GM19455 (cell line): ENCODE measurements around the gene LYSMD1.
"Not testable (repeated sequence)": the region's sequence is repeated elsewhere in the genome, so short reads cannot be mapped to it uniquely, and the experiment has no call there.

ENCODE experiments used
- ATAC-seq: cut with Tn5 transposase; IDR thresholded peaks from one replicate; pipeline ENCODE4 v1.9.1; 2021; ENCODE audit not compliant: unreplicated experiment

LYSMD1 gene, protein sequence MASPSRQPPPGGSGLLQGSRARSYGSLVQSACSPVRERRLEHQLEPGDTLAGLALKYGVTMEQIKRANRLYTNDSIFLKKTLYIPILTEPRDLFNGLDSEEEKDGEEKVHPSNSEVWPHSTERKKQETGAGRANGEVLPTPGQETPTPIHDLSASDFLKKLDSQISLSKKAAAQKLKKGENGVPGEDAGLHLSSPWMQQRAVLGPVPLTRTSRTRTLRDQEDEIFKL

DNA sequence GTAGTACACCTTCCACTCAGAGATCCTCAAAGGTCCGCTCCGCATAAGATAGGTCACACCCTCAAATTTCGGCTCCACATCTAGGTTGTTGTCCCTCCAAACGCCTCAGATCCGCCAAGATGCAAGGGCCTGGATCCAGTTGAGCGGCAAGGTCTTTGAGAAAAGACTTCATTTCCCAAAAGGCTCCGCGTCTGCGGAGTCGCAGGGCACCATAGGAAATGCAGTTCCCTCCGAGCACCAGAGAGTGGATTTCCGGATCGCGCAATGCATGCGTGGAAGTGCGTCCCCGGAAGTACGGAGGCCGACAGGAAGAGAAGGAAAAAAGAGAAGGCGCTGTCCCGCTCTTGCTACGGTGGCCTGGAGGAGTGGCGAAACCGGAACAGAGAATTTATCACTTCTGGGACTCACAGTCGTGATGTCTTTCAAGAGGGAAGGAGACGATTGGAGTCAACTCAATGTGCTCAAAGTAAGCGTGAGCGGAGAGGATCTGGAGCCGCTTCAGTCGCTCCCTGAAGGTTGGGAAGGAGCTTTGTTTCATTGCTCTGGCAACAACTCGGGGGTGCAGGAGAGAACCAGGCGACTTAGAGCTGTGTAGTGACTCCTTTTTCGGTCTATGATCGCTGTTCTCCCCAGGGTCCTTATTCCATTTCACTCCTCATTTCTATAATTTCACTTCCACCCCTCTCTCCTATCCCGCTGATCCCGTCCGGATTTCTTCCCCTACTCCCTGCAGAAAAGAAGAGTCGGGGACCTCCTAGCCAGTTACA is at the start of gene LYSMD1, which contains the start of gene SCNM1:
Gene LYSMD1 (minus strand): TSS at position 165 of the 767 bp plus-strand sequence. CDS start 644 bp downstream, outside the sequence.
Gene SCNM1 (plus strand): TSS at position 407 of the 767 bp plus-strand sequence. CDS start 9 bp downstream, at position 416.
- ATAC-seq = peak; percentile 68

DNA sequence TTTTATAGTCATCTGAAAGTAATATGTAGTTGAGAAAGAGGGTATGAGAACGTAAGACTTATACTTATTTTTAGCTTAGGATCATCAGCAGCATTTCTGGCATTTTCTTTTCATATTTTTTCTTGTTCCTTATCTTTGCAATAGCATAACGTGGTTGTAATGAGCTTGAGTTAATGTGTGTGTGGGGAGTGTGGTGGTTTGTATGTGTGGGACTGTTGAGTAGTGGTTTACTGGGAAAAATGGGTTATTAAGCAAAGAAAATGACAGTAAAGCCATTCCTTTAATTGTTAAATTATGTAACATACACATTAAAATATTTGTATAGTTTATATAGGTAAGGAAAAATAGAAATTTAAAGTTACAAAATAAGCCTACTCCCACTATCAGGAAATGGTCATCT is 47.9 kb upstream of the LYSMD1 start:
- no peak for ATAC-seq

DNA sequence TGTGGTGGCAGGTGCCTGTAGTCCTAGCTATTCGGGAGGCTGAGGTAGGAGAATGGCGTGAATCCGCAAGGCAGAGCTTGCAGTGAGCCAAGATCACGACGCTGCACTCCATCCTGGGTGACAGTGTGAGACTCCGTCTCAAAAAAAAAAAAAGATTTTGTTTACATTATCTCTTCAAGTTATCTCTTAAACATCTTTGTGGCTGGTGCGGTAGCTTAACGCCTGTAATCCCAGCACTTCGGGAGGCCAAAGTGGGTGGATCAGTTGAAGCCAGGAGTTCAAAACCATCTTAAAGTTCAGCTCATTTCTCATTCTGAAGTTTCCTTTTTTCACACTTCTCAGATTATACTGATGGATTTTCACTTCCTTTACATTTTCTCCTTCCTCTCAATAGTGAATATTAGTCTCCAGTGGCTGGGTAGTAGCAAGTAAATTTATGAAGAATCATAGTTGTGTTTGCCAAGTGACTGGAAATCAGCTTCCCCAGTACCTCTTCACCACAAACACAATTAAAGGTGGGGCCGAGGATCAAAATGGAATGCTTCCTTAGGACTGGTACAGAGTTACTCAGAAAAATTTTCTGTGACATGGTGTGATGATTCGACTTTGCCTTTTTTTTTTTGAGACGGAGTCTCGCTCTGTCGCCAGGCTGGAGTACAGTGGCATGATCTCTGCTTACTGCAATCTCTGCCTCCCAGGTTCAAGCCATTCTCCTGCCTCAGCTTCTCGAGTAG is 46.4 kb upstream of the LYSMD1 start:
- no peak for ATAC-seq

DNA sequence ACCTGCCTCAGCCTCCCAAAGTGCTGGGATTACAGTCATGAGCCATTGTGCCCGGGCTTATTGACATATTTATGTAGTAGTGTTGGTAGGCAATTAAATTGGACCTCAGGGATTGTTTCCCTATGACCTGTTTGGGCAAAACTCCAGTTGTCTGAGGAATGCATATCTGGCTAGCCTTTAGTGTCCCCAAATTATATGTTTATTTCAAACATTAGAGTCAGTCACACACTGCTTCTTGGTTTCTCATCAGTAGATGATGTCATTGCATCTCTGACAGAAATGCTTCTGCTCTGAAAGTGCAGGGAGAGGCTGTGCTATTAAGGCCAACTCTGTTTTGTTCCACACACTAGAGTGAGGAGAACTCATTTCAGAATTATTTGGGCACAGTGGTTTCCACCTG is 45.1 kb upstream of the LYSMD1 start:
- no peak for ATAC-seq

DNA sequence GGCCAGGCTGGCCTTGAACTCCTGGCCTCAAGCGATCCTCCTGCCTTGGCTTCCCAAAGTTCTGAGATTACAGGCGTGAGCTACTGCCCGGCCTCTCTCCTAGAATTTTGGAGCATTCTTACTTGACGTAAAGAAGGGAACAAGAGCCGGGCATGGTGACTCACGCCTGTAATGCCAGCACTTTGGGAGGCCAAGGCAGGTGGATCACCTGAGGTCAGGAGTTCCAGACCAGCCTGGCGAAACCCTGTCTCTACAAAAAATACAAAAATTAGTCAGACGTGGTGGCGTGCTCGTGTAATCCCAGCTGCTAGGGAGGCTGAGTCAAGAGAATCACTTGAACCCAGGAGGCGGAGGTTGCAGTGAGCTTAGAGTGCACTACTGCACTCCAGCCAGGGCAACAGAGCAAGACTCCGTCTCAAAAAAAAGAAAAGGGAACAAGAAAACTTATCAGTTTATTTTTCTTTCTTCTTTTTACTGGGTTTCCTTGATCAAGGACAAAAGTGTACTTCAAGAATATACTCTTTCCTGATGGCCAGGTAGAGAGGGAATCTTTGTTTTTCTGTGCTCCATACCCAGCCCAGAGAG is 39.8 kb upstream of the LYSMD1 start:
- not testable (repeated sequence) for ATAC-seq

DNA sequence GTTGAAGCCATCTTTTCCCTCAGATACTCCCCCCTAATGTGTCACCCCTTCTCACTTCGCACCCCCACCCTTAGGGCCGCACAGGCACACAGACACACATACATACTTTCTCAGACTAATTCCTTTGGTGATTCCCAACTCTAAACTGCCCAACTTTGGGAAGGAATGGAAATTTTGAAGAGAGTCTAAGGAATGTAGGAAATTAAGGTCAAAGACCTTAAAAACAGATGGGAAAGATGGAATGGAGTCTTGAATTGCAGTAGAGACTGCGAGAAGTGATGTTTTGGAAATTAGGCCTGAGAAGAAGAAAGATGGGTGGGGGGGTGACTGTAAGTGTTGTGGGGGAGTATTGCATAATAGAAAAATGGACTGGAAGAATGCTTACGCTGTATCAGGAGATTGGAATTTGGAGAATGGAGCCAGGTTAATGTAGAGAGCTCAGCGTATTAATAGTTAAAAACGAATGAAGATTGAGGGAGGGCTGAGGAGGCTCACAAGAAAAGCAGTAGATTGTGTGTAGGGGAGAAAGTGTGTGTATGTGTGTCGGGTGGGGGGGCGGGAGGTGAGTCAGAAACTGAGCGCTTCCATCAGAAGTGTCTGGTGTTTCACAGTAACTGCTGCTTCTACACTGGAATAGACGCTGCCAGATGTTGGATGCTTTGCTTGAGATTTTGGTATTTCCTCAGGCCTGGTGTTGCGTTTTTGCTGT is 34.3 kb upstream of the LYSMD1 start:
- no peak for ATAC-seq

DNA sequence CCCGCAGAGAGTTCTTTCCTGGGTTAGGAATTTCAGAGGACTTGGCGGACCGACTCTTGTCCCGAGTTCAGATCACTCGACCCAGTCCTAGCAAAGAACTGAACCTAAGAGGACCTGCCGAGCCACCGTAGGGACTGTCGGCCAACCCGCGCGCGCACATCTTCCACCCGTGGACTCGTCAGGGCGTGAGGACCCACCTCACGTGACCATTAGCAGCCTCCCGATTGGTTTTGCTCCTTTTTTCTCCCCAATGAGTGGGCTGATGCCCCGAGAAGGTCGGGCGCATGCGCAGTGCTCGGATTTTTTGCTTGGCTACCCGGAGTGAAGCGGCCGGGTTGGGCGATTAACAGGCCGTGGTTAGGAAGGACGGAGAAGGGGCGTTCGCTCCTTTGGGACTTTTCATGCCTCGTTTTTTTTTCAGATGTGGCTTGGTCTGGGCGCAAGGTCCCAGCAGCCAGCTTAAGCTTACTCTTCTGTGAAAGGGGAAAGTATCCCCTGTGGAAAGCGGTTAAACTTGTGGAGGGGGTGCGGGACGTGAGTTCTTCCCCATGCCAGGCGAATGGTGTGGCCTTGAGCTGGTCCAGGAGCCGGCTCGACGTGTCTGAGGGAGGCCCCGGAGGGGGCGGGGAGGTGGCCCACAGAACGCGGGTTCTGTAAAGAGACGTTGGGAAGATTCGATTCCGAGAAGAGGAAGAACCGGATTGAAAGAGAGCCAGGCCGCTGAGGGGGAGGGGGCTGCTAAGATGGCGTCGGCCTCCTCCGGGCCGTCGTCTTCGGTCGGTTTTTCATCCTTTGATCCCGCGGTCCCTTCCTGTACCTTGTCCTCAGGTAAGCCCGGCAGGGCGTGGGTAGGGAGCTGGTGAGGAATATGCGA is 32.8 kb upstream of the LYSMD1 start, which contains the start of gene PIP5K1A:
Gene PIP5K1A (plus strand): TSS at position 299 of the 874 bp plus-strand sequence. CDS start 445 bp downstream, at position 744.
- ATAC-seq = peak; percentile 79

DNA sequence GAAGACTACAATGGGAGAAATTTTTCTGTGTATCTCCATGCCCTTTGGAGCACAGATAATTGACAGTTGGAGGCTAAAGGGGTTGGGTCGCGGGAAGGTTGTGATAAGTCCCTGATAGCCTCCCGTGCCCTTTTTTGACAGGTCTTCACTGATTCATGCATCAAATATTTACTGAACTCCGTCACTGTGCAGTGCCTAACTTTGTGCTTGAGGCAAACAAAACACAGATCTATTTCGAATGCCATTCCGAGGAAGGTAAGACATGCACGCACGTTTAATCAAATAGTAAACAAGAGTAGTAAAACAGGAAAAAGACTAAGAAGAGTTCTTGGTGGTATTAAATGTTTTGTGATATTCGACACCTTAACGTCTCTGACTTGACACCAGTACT is 32.2 kb upstream of the LYSMD1 start:
- no peak for ATAC-seq

DNA sequence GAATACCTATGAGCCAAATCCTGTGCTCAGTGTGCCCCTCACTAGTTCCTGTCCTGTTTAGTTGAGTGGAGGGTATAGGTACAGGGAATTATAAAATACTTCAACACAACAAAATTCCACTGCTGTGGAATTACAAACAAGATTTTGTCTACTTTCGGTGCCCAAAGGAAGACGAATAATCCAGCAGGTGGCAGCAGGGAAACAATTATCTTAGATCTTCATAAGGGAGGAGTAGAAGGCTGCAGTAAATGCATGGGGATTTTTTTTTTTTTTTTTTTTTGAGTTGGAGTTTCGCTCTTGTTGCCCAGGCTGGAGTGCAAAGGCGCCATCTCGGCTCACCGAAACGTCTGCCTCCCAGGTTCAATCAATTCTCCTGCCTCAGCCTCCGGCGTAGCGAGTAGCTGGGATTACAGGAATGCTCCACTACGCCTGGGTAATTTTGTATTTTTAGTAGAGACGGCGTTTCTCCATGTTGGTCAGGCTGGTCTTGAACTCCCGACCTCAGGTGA is 30.6 kb upstream of the LYSMD1 start:
- ATAC-seq = no peak

DNA sequence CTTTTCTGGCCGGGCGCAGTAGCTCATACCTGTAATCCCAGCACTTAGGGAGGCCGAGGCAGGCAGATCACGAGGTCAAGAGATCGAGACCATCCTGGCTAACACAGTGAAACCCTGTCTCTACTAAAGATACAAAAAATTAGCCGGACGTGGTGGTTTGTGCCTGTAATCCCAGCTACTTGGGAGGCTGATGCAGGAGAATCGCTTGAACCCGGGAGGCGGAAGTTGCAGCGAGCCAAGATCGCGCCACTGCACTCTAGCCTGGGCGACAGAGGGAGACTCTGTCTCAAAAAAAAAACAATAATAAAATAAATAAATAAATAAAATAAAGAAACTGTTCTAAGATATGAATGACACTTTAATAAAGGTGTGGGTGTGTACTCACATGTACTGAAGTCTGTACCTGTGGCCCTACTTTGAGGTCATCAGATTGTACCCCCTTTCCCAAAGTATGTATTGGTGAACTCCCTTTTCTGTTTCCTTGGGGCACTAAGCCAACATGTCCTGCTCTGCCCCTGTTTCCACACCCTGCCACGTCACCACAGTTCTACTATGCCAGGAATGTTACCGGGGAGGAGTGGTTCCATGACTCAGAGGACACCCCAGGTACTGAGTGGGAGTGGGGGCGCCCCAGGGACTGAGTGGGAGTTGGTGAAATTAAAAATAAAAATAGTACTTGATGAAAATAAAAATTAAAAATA is 29.3 kb upstream of the LYSMD1 start:
- ATAC-seq = not testable (repeated sequence)

DNA sequence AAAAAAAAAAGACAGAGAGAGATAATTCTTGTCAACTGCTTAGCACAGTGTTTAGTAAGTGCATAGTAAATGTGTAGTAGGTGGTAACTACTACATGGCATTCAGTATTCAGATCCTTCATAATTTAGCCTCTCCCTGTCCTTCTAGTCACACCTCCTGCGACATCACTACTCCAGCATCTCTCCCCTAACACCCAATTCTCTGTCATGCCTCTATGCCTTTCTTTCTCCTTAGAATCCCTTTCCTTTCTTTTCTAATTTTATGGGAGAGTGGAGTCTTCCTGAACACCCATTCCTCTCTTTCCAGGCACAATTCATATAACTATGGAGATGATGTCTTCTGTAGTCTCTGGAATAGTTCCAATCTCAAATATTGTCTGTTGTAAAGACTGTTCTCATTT is 28.2 kb upstream of the LYSMD1 start:
- ATAC-seq = no peak

DNA sequence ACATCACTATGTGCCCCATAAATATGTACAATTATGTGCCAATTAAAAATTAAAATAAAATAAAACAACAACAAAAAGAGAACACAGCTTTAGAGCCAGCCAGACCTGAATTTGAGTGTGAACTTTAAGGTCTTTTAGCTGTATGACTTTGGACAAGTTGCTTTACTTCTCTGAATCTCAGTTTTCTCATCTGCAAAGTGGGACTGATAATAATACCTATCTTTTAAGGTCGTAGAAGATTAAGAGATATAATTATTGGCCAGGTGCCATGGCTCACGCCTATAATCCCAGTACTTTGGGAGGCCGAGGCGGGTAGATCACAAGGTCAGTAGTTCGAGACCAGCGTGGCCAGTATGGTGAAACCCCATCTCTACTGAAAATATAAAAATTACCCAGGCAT is 27.6 kb upstream of the LYSMD1 start:
- no peak for ATAC-seq

DNA sequence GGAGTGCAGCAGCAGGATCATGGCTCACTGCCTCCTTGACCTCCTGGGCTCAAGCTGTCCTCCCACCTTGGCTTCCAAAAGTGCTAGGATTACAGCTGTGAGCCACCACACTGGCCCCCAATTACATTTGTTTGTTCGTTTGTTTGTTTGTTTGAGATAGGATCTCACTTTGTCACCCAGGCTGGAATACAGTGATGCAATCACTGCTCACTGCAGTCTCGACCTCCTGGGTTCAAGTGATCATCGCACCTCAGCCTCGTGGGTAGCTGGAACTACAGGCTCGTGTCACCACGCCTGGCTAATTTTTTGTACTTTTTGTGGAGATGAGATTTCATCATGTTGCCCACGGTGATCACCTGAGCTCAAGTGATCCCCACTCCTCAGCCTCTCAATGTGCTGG is 26.3 kb upstream of the LYSMD1 start:
- ATAC-seq = no peak

DNA sequence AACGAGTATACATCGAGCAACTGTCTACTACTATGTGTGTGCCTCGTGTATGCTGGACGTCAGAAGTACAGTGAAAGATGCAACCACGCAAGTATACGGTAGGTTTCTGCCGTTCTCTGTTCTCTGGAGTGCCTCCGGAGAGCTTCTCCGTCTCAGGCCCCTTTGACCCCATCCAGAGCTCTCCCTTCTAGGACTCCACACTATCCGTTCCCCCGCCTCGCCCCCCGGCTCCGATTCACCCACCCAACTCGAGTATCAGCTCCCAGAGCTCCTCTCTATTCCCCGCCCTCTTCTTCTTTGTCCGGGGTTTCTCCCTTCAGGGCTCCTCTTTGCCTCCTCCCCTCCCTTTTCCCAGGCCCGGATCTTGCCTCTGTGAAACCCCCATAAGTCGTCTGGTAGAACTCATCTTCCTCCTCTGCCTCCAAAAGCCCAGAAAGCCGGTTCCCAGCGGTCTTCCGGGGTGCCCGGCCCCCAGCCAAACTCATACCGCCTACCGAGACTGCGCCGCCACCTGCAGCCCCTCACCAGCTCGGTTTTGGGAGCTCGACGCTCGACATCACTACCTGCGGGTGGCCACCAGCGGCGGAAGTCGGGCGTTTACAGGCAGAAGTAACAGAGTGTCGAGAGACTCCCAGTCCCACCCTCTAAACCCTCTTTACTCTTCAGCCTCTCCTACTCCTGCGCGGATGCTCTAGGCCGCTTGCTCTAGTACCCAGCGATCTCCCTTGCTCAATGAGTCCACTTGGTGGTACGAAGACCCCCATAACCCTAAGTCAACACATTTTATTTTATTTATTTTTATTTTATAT is 24.1 kb upstream of the LYSMD1 start, which contains the start of gene VPS72:
Gene VPS72 (minus strand): TSS at position 561 of the 809 bp plus-strand sequence. CDS start 76 bp downstream, at position 485.
- peak; percentile 81 for ATAC-seq

DNA sequence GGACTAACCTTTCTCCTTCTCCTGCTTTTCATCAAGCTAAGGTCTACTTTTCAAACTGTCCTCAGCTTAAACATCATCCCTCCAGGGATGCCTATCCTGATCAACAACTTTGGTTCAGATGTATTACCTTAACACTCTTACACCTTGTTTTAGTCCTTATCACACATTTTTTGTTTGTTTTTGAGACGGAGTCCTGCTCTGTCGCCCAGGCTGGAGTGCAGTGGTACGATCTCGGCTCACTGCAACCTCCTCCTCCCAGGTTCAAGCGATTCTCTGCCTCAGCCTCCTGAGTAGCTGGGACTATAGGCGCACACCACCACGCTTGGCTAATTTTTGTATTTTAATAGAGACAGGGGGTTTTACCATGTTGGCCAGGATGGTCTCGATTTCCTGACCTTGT is 23.0 kb upstream of the LYSMD1 start:
- not testable (repeated sequence) for ATAC-seq

DNA sequence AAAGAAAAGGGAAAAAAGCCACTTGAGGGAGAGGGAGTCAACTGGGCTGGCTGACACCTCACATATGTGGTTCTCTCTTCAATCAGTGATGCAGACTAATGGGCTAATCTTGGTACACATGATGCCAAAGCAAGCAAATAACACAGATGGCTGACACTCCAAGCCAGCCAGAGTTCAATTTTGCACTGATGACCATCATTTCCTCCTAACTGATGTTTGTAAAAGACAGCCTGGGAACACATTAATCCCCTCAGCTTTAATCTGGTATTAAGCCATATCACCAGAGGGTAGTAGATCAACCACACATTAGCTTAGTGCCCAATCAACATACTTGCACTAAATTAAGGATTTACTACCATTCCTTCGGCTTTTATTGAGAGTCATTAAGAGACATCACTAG is 21.5 kb upstream of the LYSMD1 start:
- no peak for ATAC-seq

DNA sequence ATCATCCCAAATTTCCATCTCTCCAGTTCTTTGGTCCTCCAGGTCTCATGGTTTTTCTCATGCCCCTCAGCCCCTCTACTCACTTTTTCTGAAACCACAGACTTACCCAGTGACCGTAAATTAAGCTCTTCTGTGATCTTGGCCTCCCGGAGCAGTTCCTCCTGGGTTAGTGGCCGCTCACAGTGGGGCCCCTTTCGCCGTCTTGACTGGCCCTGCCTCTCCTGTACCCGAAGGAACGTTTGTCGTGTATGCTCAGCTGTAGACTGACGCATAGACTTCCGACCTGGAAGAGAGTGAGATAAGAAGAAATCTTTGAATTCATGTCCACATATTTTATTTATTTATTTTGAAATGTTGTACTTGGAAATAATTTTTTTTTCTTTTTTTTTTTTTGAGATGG is 18.5 kb upstream of the LYSMD1 start:
- ATAC-seq = no peak

DNA sequence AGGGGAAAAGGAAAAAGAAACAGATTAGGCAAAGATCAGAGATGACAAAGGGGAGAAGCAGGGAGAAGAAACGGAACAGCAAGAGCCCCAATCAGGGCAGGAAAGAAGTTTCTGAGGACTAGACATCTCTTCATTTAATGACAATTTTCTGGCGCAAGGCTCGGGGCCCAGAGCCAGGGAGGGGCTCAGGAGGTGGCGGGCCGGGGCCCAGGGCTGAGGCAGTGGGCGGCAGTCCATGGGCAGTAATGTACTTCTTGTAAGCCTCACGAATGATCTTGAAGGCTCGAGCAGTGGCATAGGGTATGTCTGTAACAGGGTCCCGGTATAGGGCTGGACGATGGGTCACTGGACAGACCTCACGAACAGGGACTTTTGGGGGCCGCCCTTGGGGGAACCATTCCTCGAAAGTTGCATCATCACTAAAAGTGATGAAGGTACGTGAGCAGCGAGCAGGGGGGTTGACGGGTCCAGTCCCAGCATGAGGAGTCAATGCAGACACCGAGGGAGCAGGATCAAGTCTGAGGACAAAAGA is 10.9 kb upstream of the LYSMD1 start:
- no peak for ATAC-seq
